GM04504 (cell line): ENCODE data around the gene NEURL2.
"Not testable (repeated sequence)": the region's sequence is repeated elsewhere in the genome, so short reads cannot be mapped to it uniquely, and the experiment has no call there.

Experiments
- DNase-seq: peaks from one replicate; pipeline ENCODE4 v3.0.0-alpha.2; 2012; ENCODE audit warnings: low read depth

Gene NEURL2

DNA sequence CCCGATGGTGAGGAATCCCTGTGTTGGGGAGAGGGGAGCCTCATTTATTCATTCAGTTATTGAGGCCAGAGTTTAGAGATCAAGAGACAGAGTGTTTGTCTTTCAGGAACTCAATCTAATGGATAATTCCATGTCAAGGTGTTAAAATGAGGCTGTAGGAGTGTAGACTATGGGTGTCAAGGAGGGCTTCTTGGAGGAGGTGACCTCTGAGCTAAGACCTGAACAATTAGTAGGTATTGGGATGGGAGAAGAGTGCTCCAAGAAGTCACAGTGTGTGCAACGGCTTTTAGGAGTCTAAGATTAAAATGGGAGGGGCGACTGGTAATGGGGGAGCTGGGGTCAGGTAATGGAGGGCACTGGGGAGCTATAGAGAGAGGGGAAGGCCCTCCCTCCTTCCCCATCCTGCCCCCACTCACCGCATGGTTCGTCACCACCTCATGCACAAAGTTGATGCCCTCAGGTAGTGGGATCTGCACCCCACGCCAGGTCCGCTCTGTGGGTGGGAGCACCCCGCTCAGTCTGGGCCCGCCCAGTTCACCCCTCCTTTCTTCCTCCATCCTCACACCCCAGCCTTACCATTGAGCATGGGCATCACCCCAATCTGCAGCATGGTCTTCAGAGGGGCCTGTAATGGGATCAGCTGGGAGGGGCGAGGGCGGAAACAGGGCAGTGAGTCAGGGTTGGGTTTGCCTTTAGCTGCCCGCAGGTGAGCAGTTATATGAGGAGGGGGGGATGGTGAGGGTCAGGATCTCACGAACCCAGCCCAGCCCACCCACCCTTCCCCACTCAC lies 8.2 kb upstream of the NEURL2 start:
- no peak for DNase-seq

DNA sequence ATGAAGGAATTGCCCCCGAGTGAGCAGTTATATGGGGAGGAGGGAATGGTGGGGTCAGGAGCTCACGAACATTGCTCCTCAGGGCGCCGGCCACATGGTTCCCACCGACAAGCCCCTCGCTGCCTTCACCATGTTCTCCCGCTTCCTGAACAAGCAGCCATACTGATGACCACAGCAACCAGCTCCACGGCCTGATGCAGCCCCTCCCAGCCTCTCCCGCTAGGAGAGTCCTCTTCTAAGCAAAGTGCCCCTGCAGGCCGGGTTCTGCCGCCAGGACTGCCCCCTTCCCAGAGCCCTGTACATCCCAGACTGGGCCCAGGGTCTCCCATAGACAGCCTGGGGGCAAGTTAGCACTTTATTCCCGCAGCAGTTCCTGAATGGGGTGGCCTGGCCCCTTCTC lies 7.3 kb upstream of the NEURL2 start:
- DNase-seq: no peak

DNA sequence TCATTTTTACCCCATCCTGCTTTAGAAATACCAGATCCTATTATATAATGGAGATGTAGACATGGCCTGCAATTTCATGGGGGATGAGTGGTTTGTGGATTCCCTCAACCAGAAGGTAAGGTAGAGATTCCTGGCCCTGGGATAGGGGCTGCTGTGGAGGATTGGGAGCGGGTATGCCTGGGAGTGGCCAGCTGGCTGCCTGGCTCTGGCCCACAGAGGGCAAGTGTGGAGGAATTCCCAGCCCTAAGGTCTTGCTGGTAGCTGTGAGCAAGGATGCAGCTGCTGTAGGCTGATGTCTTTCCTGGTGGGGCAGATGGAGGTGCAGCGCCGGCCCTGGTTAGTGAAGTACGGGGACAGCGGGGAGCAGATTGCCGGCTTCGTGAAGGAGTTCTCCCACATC lies 6.7 kb upstream of the NEURL2 start:
- no peak for DNase-seq

DNA sequence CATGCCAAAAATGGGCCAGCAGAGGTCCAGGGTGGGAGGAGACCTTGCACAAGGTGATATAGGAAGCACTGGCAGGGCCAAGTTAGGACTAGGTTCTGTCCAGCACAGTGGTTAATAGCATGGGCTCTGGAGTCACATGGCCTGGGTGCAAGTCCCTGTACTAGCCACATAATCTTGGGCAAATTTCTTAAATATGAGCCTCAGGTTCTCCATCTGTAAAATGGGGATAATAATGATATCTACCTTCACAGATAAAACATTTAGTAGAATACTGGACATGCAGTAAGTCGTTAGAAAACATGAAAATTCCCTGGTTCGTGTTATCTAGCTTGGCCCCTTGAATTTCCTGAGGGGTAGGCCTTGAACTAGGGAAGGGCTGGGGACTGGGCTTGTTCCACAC lies 6.3 kb upstream of the NEURL2 start:
- DNase-seq: no peak

DNA sequence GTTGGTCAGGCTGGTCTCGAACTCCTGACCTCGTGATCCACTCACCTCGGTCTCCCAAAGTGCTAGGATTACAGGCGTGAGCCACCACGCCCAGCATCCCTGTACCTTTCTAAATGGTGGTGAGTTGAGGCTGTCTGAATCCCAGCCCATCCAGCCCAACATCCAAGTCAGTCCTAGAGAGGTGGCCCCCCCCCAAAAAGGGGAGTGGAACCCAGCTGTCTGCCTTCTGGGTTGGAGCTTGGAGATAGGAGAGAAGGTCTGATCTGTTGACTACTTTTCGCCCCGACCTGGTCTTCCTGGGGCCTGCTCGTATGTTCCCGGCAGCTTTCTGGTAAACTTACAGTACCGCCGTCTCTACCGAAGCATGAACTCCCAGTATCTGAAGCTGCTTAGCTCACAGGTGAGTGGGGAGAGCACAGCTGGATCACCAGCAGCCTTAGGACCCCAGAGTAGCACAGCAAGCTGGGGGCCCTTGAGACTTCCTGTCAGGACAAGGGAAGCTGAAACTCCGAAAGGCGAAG lies 5.7 kb upstream of the NEURL2 start:
- DNase-seq: no peak

DNA sequence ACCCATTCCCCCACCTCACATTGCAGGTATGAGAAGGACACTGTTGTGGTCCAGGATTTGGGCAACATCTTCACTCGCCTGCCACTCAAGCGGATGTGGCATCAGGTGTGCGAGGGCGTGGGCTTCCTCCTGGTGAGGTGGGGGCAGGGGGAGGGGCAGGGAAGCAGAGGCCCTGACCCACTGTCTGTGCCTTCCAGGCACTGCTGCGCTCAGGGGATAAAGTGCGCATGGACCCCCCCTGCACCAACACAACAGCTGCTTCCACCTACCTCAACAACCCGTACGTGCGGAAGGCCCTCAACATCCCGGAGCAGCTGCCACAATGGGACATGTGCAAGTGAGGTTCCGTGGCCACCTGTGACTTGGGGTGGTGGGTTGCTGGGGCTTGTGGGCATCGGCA lies 3.8 kb upstream of the NEURL2 start:
- no peak for DNase-seq

DNA sequence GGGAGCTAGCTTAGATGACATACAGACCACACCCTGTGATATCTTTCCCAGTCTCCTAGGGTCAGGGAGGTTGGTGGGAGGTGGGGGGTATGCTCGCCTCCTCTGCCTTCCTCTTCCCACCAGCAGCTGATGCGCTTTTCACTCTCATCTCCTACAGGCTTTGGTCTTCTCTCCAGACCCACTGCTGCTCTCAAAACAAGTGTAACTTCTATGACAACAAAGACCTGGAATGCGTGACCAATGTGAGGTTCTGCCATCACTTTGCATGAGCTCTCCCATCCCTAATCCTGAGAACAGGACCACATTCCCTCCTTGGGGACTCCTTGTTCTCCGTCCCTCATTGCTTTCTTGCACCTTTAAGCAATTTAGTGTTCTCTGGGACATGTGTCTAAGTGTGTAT lies 2.8 kb upstream of the NEURL2 start:
- no peak for DNase-seq

DNA sequence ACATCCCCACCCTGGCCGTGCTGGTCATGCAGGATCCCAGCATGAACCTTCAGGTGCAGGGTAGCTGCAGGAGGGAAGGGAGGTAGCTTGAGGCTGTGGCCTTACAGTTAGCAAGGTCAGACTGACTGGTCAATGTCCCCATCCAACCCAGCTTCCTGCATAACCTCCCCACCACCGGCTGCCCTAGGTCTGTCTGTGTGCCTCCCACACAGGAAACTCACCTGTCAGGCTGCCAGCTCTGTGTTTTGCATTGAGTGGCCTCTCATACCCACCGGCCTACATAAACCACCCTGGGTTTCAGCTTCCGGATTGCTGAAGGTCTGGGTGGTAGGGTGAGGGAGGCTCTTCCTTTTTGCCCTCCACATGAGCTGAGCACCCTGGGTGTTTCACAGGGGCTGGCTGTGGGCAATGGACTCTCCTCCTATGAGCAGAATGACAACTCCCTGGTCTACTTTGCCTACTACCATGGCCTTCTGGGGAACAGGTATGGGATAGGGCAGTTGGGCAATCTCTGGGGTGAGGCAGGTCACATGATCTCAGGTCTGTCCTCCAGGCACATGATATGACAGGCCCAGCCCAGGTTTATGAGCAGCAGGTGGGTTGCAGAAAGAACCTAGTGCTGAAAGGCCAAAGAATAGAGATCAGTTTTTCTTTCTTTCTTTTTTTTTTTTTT lies 2.0 kb upstream of the NEURL2 start:
- no peak for DNase-seq

DNA sequence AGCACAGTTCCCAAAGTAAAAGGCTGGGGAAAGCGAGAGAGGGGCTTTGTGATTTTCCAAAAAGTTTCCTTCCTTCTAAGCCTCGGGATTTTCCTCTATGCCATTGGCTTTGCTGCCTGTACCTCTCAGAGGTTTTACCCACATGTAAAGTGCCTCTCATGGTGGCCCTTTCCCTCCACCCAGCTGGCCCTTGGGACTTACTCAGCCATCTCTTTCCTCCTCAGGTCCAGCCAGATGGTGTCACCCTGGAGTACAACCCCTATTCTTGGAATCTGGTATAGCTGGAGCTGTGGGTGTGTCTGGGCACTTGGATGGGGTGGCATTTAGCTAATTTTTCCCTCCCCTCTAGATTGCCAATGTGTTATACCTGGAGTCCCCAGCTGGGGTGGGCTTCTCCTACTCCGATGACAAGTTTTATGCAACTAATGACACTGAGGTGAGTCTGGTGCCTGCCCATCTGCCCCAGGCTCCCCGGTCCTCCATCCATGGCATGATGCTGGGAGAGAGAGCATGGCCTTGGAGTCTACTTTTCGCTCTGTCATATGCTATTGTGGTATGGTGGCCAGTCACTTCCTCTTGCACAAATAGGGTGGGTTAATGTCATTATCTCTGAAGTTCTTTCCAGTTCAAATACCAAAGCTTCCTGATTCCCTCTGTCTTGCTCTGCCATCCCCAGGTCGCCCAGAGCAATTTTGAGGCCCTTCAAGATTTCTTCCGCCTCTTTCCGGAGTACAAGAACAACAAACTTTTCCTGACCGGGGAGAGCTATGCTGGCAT lies 1.2 kb upstream of the NEURL2 start:
- no peak for DNase-seq

DNA sequence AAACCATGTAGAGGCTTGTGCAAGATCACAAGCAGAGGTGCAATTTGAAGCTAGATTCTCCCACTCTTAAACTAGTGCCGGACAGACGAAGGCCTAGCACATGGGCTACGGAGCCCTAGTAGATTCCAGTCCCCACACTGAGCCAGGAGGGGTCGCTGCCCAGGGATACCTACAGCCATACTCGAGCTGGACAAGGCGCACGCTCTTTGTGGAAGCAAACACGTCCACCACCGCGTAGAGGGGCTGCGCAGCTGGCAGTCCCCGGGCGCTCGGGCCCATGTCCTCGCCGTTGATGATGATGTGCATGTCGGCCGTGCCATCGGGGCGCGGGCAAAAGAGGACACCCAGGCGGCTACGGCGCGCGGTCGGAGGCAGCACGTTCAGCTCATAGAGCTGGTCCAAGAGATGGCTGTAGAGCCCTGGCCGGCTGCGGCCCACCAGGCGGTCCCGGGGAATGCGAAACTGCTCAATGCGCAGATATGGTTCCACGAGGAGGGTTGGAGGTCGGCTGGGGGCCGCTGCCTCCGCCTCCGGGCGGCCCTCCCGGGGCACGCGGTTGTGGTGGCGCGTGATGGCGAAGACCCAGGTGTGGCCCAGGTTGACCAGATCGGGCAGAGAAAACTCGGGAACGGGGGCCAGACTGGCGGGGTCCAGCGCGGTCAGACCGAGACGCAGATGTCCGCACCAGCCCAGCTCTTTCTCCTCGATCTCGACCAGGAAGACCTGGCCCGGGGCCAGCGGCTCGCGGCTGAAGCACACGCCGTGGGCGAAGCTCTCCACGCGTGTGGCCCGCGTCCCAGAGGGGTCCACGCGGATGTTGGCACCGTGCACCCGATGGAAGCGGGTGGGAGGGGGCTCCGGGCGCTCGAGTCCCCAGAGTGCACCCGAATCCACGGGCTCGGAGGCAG lies 677 bp downstream of the NEURL2 start:
- DNase-seq: peak; percentile 60

DNA sequence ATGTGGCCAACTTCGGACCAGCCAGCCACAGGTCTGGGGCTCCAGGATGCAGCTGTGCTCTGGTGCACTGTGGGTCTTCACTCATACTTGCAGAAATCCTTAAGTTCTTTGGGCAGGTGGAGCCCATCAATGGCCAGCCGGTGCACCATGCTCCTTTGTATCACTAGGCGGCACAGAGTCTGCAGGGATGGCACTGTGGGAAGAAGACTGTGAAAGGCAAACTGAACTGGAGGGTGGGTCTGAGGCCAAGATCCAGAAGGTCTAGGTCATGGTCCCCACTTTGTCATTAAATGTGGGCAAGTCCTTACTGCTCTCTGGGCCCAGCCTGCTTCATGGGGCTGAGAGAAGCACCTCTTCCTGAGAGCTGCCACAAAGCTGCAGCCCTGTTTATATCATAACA lies 2.3 kb downstream of the NEURL2 start:
- DNase-seq: no peak

DNA sequence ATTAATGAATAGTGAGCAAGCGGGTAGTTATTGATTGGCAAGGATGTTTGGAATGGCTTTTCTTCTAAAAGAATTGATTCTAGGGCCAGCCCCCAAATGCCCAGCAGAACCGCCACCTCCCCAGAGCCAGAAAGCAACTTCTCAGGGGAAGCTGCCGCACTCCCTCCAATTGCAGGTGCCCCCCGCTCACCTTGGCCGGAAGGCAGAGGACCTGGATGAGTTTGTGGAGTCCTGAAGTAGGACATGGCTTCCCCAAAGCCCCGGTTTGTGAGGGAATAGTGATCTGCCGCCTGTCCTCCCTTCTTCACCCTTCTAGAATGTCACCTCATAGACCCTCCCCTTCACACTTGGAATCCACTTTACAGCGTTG lies 3.7 kb downstream of the NEURL2 start, which contains the start of gene SPATA25:
Gene SPATA25 (minus strand): TSS at position 277 of the 370 bp plus-strand sequence. CDS start 32 bp downstream, at position 245.
- no peak for DNase-seq

DNA sequence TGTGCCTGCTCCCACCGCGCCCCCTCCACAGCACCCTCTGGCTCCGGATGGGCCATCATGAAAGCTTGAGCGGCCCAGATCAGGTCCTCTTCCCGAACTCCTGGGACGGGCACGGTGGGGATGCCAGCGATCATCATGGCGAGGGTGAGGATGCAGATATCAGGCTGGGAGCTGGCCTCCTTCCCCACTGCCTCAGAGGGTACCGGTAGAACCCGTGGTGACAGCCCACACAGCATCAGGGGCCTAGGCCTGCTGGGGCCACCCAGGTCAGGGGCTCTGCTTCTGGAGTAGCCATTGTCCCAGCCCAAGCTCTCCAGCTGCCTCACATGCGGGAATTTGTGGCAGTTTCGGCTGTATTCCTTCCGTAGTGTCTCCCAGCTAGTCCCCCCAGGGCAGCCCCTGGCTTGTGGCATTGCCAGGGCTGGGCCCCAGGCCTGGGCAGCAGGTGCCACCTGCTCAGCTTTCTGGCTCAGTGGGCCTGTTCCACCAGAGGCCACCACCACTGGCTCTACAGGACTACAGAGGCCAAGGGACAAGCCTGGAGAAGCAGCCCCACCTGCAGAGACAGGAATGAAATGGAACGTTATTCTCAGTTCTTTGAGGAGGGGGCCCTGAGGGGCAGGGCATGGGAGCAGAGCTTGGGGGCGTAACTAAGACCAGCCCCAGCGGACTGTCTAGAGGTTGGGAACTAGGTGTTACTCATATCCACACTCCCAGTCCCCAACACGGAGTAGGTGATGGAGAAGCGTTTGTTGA lies 4.2 kb downstream of the NEURL2 start:
- no peak for DNase-seq

DNA sequence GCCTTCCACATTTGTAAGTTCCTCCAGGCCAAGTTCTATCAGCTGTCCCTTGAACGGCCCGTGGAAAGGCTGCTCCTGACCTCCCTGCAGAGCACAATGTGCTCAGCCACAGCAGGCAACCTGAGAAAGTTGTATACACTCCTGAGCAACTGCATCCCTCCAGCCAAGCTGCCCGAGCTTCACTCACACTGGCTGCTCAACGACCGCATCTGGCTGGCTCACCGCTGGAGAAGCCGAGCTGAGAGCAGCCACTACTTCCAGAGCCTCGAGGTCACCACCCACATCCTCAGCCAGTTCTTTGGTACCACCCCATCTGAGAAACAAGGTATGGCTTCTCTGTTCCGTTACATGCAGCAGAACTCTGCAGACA lies 7.9 kb downstream of the NEURL2 start:
- no peak for DNase-seq

DNA sequence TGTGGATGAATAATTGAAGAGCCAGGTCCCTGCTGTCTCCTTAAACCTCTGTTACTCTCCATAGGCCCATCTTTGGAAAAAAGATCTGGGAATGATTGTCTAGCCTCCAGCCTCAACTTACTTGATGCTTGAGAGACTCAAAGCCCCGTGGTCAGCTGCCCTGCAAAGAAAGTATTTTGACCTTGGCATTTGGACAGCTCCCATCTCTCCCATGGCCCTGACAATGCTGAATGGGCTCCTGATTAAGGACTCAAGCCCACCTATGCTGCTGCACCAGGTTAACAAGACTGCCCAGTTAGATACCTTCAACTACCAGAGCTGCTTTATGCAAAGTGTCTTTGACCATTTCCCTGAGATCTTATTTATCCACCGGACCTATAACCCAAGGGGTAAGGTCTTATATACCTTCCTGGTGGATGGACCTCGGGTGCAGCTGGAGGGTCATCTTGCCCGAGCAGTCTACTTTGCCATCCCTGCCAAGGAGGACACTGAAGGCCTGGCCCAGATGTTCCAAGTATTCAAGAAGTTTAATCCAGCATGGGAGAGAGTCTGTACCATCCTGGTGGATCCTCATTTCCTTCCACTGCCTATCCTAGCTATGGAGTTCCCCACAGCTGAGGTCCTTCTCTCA lies 8.4 kb downstream of the NEURL2 start:
- no peak for DNase-seq

DNA sequence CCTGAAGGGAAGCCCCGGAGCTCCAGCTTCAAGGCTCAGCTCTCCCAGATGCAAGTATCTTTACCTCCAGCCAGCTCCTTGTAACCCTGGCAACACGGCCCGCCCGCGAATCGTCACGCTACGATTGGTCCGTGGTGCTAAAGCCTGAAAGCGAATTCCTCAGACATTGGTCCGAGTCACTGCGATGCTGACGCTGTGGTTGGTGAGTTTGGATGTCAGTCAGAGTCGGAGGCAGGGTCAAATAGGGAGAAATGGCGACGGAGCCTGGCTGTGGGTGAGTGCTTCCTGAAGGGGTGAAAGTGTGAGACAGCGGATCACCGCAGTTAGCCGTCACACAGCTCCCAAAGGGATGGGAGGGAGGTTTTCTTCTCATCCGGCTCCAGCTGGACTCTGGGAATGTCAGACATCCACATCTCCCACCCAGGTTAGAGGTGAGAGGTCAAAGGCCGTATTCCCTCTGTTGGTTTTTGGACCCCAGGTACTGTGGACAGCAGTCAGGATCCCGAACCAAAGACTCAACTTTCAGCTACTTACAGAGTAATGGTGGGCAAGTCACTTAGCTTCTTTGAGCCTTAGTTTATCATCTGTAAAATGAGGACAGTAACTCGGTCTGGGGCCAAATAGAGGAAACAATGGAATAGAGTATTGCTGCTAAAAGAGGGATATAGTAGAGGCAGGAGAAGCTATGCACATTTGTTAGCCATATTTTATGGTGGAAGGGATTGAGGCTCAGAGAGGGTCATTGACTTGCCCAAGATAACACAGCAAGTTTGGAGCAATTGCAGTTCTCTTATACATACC lies 9.8 kb downstream of the NEURL2 start, which contains the start of gene ZSWIM1:
Gene ZSWIM1 (plus strand): TSS at position 240 of the 801 bp plus-strand sequence. CDS start 1,366 bp downstream, outside the sequence.
- DNase-seq: peak; percentile 99

DNA sequence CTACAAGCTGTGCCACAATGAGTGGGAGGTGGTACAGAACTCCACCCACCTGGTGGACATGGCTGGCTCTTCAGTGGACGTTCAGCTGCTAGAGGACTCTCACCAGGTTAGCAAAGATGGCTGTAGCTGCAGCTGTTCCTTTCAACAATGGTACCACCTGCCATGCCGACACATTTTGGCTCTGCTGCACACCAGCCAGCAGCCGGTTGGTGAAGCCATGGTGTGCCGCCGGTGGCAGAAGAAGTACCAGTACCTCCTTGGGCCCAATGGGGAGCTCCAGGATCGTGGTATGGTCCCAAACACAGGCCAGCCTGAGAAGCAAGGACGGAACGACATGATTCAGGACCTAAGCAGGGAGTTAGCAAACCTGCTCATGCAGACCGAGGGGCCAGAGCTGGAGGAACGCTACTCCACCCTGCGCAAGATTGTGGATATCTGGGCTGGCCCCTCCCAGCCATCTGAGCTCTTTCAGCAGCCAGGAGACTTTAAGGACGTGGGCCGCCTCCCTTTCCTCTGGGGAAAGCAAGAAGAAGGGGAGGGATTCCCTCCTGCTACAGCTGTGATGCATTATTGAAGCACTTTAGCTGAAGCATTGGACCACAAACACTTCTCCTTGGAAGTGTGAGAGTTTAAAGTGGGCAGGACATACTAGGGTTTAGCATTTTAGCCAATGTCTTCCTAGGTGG lies 12.8 kb downstream of the NEURL2 start:
- no peak for DNase-seq

DNA sequence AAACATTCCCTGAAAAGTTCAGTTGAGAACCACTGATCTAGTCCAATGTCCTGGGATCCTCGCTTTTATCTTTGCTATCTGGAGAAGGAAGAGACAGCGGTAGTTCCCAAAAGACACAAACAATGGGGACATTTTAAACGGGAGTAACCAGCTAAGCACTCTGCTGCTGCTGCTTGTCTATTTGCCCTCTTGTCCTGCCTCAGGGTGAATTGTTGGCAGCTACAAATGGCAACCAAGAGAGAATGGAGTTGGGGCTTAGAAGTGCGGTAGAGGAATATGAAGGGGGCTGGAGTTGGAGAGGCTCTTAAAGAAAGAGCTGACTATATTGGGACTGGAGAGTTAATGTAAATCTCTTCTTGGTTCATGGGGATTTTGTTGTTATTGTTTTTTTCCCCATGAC lies 16.4 kb downstream of the NEURL2 start:
- DNase-seq: no peak

DNA sequence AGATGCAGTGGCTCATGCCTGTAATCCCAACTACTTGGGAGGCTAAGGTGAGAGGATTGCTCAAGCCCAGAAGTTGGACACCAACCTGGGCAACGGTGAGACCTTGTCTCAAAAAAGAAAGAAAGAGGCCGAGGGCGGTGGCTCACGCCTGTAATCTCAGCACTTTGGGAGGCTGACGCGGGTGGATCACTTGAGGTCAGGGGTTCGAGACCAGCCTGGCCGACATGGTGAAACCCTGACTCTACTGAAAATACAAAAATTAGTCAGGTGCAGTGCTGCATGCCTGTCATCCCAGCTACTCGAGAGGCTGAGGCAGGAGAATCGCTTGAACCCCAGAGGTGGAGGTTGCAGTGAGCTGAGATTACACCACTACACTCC lies 16.9 kb downstream of the NEURL2 start:
- DNase-seq: not testable (repeated sequence)
